NCI-H1092 treated with DMSO at 0.1 percent for 48 hours (cell line): ENCODE data around the gene CCDC197.

Experiments
- DNase-seq: peaks from one replicate; lab custom pipeline; 2025; lab: John Stamatoyannopoulos, UW

CCDC197 gene

DNA sequence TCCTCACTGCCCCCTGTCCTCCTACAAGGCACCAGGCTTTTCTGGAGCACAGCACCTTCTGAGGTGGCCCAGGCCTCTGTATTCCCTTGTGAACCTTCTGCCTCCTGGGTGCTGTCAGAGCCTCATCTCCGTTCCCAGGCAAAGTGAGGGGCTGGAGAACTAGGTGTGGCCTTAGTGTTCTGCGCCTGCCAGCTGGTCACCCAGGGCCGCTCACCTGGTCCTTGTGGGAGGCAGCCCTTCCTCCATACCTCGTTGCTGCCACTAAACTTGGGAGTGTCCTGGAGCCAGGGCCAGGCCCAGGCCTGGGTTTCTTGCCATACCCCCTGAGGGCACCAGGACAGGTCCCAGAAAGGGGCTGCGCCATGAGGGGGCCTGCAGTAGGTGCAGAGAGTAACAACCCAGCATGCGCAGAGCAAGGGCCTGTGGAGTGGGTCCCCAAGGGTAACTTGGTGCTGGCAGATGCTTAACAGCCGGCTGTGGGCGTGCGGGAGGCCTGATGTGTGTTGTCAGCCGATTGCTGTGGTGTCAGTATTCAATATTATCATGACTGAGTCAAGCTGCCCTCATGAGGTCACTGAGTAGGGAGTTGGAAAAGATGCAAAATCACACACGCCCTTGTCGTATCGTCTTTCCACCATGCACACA is 46.1 kb downstream of the CCDC197 start:
- DNase-seq = no peak

DNA sequence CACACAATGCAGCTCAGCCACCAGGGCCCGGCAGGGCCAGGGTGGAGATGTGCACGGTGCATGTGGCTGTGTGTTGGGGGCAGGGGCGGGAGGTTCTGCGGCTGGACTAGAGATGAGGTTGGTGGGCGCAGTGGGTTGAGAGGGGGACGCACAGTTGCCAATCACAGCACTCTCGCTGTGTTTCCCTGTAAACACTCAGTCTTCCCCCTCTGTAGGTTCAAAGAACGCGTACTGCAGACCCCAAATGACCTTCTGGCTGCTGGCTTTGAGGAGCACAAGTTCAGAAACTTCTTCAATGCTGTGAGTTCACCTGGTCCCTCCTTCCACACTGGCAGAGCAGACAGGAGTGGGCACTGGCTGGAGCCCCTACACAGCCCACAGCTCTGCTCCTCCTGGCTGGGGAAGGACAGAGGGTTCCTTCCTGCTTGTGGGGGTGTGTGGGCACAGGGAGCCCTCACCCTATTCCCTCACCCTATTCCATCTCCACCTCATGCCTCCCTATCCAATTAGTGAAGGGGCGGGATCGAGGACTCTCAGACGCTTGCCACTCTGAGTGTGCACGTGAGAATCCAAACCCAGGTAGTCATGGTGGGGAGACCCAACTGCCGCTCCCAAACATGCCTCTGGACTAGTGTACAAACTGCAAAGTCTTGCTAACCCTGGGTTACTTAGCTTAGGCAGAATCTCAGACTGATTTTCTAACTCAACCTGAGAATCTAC is 46.8 kb downstream of the CCDC197 start:
- no peak for DNase-seq

DNA sequence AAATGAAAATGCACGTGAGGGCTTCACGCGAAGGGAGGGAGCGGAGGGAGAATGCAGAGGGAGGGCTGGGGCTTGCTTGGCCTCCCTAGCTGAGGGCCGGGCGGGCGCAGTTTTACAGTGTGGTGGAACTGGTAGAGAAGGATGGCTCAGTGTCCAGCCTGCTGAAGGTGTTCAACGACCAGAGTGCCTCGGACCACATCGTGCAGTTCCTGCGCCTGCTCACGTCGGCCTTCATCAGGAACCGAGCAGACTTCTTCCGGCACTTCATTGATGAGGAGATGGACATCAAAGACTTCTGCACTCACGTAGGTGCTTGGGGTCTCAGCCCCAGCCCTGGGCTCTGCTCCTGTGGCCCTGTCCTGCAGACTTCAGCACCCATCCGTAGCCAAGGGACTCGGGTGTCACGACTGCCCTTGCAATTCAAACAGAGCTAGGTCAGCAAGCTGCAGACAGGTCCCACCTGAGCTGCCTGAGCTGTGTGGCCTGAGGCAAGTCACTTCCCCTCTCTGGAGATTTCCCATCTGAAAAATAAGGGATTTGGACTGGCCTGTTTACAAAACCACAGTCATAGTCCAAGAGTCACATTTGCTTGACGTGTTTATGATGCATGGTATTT is 47.5 kb downstream of the CCDC197 start:
- no peak for DNase-seq

DNA sequence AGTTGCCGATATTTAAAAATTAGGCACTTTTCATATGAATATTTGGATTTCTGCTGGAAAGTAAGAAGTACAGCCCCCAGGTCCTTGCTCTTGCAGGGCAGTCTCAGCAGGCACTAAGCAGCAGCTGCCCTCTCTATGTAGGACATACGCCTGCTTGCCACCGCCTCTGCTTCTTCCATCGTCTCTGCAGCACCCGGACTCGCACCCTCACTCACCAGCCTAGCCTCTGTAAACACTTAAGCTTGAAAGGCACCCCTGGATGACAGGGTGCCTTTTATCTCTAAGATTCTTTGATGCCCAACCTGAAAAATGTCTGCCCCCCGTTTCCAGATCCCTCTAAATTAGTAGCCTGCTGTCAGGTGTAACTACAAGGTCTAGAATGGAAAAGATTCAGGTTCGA is 48.0 kb downstream of the CCDC197 start:
- no peak for DNase-seq

DNA sequence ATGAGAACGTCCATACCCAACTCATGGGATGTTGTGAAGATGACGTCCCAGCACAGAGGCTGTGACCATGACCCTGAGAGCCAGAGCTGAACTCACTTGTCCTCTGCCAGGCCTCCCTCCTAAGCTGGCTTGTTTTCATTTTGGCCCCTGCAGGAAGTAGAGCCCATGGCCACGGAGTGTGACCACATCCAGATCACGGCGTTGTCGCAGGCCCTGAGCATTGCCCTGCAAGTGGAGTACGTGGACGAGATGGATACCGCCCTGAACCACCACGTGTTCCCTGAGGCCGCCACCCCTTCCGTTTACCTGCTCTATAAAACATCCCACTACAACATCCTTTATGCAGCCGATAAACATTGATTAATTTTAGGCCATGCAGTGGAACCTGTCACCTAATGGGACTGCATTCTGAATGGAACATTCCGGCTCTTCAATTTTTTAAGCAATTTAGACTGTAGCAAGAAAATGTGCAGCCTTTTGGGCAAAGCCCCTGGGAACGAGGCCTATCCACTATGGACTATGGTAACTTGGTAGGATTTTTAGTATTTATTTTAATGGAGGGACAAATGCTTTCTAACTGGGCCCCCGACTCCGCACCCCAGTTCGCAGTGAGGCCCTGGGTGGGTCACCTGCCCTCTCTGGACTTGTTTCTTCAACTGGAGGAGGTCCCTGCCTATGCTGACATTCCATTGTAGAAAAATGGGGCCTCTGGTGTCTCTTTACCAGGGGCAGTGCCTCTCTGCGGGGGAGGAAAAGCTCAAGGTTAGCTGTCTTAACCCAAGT is 48.7 kb downstream of the CCDC197 start:
- DNase-seq = no peak

DNA sequence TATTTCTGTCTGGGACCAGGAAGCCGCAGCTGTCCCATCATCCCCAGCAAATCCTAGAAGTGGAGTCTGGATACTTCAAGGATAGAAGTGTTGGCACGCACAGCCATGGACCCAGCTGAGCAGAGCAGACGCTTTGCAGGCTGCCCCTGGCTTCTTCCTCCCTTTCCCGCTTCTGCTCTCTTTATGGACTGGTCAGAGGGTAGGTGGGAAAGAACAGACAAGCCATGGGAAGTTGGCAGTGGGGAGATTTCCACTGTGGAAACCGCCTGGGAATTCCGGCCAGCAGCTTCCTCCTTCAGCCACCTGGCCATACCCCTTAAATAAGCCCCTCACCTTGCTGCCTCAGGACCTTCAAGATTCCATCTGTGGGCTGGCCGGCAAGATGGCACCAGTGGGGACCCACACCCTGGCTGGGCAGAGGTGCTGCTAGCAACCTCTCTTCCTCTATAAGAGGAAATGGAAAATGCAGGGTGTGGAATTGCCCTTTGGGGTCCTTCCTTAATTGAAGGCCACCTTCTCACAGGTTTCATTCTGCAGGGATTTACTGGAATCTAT is 49.7 kb downstream of the CCDC197 start:
- no peak for DNase-seq

DNA sequence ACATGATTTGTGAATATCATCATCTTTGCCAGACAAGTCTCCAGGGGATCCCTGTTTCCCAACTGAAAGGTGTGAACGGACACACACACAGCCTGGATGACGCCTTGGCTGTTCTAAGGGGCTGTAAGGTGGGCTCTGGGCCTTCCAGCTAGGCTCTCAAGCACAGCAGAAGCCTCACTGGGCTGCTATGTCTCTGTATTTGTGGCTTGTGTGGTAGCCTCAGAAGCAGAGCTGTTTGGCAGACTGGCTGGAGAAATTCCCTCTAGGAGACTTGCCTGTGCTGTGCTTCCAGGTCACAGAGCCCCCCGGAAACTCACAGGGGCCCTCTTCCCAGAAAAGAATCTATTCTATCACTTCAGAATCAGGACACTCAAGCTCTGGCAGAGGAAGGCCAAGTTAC is 50.5 kb downstream of the CCDC197 start:
- no peak for DNase-seq

DNA sequence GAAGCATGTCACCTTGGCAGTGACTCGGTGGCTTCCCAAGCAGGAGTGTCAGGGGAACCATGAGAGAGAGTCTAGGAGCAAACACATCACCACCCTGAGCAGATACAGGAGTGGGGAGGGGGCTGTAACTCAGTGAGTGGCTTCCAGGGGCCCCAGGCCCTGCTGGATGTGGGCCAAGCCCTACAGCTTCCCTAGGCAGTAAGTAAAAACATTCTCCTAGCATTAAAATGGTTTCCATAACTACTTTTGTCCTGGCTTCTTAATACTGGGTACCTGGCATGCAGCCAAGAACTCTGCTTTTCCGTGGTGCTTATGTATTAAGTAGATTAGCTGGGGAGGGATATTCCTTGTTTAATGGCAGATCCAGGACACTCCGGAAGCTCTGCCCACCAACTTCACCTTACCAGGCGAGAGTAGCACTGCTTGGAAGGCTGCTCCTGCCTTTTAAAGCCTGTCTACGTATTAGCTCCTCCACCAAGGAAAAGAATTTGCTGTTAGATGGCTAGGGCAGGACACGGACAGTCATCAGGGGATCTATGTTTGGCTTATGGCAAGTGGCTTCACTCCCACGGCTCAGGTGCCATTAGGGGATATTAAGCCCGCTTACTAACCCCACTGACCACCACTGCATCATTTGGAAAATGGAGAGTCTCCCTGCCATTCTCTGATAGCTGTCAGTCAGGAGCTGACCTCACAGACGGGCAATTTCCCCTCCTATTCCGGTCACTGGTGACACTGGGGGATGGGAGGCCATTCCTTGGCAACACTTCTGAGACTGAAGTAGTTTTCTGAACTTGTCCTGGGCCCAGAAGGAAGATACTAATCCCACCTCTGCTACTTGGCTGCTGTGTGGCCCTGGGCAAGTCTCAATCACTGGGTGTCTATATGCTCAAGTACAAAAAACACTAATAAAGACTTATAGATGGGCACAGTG is 51.9 kb downstream of the CCDC197 start:
- DNase-seq = peak; percentile 43

DNA sequence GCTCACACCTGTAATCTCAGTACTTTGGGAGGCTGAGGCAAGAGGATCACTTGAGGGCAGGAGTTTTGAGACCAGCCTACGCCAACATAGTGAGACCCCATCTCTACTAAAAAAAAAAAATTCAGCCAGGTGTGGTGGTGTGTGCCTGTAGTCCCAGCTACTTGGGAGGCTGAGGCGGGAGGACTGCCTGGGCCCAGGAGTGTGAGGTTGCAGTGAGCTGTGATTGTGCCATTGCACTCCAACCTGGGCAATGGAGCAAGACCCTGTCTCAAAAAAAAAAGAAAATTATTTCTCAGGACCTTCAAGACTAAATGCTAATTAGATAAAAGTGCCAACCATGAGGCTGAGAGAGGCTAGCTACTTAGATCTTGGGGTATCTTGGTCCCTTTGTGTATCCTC is 52.5 kb downstream of the CCDC197 start:
- no peak for DNase-seq

DNA sequence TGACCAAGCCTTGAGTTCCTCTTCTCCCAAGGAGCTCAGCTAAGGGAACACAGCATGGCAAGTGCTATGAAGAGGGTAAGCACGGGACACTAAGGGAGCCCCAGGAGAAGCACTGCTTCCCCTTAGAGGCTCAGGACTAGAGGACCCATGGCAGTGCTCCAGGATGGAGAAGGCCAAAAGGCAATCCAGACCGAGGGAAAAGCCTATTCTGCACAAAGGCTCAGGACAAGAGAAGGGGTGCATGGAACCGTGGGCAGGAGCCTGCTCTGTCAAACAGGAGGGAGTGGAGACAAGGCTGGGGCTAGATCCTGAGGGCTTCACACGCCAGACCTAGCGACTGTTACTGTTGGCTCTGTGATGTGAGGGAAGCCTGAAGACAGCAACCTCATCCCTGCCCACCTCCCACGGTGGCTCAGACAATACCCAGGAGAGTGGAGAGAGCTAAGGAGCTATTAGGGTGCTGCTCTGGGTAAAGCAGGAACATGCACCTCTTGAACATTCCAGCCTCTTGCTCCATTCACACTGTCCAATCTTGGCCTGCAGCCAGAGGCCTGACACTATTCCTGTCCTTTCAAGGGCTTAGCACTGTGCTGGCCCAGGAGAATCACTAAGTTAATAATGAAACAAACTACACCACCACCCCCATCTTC is 53.3 kb downstream of the CCDC197 start:
- DNase-seq = no peak

DNA sequence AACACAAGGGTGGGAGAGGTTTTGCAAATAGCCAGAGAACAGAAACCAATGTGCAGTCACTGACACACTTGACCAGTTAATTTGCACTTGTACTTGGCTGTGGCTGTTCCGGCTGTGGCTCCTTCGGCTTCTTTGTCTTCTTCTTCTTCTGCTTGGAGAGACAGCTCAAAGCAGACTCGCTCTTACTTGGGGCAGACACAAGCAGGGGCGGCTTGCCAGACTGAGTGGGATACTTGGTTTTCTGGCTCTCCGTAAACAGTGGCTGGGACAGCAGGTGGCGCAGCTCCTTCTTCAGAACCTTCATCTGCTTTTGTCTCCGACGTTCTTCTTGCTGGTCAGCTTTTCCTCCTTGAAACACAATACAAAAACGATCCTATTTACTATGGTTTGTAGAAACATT is 54.0 kb downstream of the CCDC197 start:
- no peak for DNase-seq

DNA sequence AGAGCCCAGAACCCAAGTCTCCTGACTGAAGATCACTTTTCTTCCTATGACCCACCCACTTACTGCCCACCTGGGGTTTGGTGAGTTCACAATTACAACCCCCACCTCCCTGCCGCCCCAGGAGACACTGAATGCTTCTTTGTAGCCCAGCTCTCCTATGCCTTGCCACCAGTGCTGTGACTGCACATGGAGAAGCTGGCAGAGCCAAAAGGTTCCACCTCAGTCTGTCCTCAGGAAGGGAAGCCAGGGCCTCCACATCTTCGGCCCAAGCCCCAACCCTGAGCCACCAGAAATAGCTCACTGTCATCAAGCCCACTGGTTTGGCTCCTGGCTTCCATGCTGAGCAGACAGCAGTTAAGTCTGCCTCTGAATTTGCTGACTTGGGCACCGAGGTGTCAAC is 54.7 kb downstream of the CCDC197 start:
- no peak for DNase-seq

DNA sequence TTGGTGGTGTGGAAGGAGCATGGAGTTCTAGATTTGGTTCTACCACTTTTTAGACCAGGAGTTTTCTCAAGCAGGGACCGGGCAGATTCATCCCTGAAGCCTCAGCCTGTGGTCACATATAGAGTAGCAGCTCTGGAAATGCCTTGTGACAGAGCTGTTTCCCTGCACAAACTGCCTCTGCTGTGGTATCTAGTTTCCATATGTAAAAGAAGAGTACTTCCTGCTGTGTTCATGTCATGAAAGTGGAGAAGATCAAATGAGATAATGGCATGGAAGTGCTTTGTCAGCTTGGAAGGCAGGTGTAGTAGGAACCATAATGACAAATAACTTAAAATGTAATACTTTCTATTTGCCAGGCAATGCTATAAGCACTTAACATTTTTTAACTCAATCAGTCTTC is 55.1 kb downstream of the CCDC197 start:
- DNase-seq = no peak

DNA sequence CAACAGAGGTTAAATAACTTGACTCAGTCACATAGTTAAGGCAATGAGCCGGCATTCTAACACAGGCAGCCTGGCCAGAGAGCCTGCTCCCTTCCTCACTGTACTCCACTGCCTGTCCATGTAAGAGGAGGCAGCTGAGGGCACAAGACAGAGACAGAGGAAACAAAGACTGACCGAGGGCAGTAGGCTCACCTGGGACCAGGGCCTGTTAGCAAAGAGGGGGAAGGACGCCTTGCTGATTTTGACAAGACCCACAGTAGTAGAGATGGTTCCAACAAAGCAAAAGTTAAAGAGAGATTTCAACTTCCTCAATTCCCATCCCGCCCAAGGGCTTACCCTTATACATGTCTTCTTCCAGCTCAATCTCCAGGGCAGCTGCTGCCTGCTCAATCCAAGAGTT is 55.6 kb downstream of the CCDC197 start:
- DNase-seq = no peak

DNA sequence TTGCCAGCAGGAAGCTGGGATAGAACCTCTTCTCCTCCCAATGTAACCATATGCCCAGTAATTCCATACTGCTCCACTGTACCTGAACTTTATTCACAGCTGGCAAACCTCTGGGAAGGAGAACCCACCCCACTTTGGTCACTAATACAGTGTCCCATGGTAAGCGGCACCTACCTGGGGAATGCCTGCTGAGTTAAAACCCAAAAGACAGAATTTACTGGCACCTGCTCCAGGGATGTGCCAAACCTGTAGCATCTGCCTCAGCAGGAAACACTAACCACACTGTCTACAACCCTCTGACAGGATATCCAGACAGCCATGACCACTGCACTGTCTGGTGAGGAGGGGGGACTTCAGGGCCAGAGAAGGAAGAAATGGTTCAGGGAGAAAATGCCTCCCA is 57.3 kb downstream of the CCDC197 start:
- DNase-seq = no peak

DNA sequence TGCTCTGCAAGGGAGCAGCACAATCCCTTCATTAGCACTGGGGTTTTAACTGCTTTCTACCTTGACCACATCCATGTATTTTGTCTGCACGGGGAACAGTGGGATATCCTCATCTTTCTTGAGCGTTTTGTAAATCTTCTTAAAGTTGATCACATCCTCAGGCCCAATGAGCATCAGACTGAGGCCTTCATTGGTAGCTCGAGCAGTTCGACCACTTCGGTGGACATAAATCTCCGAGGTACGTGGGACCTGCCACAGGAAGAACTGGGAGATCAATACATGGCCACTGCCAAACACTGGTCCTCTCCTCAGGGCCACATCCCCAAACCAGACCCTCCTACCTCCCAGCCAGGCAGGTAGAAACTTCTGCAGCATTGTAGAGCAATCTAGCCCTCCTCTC is 57.8 kb downstream of the CCDC197 start:
- DNase-seq = no peak

DNA sequence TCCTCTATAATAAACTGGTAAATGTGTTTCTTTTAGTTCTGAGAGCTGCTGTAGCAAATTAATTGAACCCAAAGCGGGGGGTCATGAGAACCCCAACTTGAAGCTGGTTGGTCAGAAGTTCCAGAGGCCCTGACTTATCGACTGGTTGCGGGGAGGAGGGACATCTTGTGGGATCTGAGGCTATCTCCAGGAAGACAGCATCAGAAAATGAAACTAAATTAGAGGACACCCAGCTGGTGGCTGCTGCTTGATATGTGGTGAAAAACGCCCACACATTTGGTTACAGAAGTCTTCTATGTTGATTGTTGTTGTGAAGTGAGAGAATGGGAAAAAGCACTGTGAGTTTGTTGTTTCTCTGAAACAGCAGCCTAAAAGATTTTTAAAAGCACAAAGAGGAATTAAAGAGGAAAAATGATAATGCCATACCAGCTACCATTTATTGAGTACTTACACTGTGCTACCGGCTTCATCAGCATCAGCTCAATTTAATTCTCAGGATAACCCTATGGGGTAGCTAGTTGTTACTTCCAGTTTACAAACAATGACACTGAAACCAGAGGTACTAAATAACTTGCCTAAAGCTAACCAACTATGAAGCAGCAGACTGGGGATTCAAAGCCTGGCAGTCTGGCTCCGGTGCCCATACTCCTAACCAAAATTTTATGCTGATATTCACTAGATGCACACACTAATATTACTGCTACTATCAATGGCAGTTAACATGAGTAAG is 59.6 kb downstream of the CCDC197 start:
- DNase-seq = no peak

DNA sequence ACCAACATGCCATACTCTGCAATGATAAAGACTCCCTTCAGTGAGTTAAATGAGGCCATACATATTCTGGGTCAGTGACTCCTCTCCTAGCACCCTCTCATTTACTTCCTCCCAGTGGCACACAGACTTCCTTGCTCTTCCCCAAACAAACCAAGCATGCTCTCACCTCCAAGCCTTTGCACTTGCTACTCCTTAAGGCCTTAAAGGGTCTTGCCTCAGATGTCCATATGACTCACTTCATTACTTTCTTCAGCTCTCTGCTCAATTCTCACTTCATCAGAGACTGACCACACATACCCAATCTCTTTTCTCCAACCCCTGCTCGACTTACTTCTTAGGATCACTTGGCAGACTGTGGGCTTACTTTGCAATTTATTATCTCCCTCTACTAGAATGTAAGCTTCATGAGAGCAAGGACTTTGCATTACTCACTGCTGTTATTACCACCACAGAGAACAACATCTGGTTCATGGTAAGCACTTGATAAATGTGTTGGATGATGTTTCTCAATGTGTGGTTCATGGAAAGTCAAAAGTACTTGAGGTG is 61.1 kb downstream of the CCDC197 start:
- no peak for DNase-seq
